Osteoblast (primary cell): ENCODE measurements around the gene GNAZ. TPM values are rescaled to one million over a fixed set of nuclear protein-coding genes. Genes with fewer than 3 reads are reported as not detected.

Experiments used
- DNase-seq: peaks from one replicate; pipeline ENCODE4 v3.0.0; 2011; ENCODE audit warnings: low spot score, mixed read lengths; ENCODE audit not compliant: insufficient read length; ENCODE audit errors: missing footprints
- H2AFZ ChIP-seq: 2 replicates; pipeline ENCODE4 v1.6.0; 2011; ENCODE audit warnings: mild to moderate bottlenecking, low read length
- H3K27ac ChIP-seq: 2 replicates; pipeline ENCODE4 v1.5.1; 2011; ENCODE audit warnings: mild to moderate bottlenecking, low read depth, low read length, moderate library complexity
- H3K27me3 ChIP-seq: 2 replicates; pipeline ENCODE4 v1.6.0; 2012; ENCODE audit warnings: mild to moderate bottlenecking, control low read depth, inconsistent platforms, low read length, moderate library complexity; ENCODE audit not compliant: insufficient read depth
- H3K36me3 ChIP-seq: 2 replicates; pipeline ENCODE4 v1.5.1; 2011; ENCODE audit warnings: mild to moderate bottlenecking, low read length, control low read depth, moderate library complexity; ENCODE audit not compliant: insufficient read depth
- H3K4me1 ChIP-seq: 2 replicates; pipeline ENCODE4 v1.5.1; 2011; ENCODE audit warnings: mild to moderate bottlenecking, low read length, control low read depth, moderate library complexity; ENCODE audit not compliant: insufficient read depth
- H3K4me2 ChIP-seq: 2 replicates; pipeline ENCODE4 v1.6.0; 2011; ENCODE audit warnings: mild to moderate bottlenecking, low read length; ENCODE audit not compliant: insufficient read depth
- H3K4me3 ChIP-seq: fragments of 200-600 bp; sonication (generic); 3 replicates; pipeline ENCODE4 v1.5.1; 2012; ENCODE audit warnings: mild to moderate bottlenecking, low read length, inconsistent platforms; ENCODE audit not compliant: insufficient read depth
- H3K79me2 ChIP-seq: 2 replicates; pipeline ENCODE4 v1.6.0; 2012; ENCODE audit warnings: mild to moderate bottlenecking, low read length, control low read depth, inconsistent platforms; ENCODE audit not compliant: insufficient read depth
- H3K9me3 ChIP-seq: 2 replicates; pipeline ENCODE4 v1.5.1; 2011; ENCODE audit warnings: low read depth, low read length, control low read depth
- H4K20me1 ChIP-seq: 2 replicates; pipeline ENCODE4 v1.6.0; 2012; ENCODE audit warnings: mild to moderate bottlenecking, low read length, control low read depth; ENCODE audit not compliant: insufficient read depth
- total RNA-seq: library from RNA; depleted of rRNA; stranded (reverse); fragments of >200 nt; gene quantifications from 2 replicates; pipeline ENCODE4 v1.2.3, GENCODE V29; 2012
- TF ChIP-seq, protein P1 (sequence below): IDR thresholded peaks from 2 replicates; pipeline ENCODE4 v1.5.1; 2011; ENCODE audit warnings: mild to moderate bottlenecking, low read depth, low read length, moderate library complexity; ENCODE audit errors: extremely low read depth

GNAZ gene
- total RNA-seq, 1 donor, result 0.72 TPM

DNA sequence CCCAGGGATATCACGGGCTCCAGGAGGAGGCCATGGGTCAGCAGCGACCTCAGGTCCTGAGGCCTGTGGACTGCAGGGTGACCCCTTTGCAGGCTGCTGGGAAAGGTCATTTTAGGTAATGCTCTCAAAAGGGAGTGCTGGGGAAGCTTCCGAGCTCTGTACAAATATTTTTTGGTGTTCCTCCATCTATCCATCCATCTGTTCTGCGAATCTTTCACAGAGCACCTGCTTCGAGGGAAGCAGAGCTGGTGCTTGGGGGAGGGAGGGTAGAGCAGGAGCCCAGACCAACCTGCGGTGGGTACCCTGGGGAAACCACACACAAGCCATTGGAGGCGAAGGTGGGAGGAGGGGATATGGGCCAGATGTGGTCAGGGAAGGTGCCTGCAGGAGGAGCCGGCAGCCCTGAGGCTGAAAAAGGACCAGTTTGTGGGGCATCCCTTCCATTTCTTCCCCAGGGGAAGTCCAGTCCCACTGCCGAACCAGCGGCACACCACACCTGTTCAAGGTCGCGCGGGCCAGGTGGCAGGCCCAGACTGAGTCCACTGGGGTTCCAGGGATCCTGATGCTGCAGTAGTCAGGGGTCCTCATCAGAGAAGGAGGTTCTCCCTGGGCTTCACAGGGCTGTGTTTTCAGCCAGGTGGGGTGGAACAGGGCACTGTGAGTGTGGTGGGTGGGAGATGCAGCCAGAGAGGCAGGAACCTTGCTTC is 13.1 kb downstream of the GNAZ start:
- no peaks in the 10 kb centered on the region for H3K9me3 ChIP-seq
- H3K4me2 ChIP-seq, result no peak overlapping the region
- no peak for DNase-seq
- no peaks in the 10 kb centered on the region for H3K4me1 ChIP-seq
- H3K4me3 ChIP-seq, result no peak overlapping the region
- H3K79me2 ChIP-seq, result no peaks in the 10 kb centered on the region
- no peaks in the 10 kb centered on the region for H3K27me3 ChIP-seq
- TF ChIP-seq, protein P1, sequence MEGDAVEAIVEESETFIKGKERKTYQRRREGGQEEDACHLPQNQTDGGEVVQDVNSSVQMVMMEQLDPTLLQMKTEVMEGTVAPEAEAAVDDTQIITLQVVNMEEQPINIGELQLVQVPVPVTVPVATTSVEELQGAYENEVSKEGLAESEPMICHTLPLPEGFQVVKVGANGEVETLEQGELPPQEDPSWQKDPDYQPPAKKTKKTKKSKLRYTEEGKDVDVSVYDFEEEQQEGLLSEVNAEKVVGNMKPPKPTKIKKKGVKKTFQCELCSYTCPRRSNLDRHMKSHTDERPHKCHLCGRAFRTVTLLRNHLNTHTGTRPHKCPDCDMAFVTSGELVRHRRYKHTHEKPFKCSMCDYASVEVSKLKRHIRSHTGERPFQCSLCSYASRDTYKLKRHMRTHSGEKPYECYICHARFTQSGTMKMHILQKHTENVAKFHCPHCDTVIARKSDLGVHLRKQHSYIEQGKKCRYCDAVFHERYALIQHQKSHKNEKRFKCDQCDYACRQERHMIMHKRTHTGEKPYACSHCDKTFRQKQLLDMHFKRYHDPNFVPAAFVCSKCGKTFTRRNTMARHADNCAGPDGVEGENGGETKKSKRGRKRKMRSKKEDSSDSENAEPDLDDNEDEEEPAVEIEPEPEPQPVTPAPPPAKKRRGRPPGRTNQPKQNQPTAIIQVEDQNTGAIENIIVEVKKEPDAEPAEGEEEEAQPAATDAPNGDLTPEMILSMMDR, result no peak
- no peak overlapping the region for H3K27ac ChIP-seq
- H3K36me3 ChIP-seq, result no peaks in the 10 kb centered on the region
- no peak overlapping the region for H2AFZ ChIP-seq
- no peaks in the 10 kb centered on the region for H4K20me1 ChIP-seq

DNA sequence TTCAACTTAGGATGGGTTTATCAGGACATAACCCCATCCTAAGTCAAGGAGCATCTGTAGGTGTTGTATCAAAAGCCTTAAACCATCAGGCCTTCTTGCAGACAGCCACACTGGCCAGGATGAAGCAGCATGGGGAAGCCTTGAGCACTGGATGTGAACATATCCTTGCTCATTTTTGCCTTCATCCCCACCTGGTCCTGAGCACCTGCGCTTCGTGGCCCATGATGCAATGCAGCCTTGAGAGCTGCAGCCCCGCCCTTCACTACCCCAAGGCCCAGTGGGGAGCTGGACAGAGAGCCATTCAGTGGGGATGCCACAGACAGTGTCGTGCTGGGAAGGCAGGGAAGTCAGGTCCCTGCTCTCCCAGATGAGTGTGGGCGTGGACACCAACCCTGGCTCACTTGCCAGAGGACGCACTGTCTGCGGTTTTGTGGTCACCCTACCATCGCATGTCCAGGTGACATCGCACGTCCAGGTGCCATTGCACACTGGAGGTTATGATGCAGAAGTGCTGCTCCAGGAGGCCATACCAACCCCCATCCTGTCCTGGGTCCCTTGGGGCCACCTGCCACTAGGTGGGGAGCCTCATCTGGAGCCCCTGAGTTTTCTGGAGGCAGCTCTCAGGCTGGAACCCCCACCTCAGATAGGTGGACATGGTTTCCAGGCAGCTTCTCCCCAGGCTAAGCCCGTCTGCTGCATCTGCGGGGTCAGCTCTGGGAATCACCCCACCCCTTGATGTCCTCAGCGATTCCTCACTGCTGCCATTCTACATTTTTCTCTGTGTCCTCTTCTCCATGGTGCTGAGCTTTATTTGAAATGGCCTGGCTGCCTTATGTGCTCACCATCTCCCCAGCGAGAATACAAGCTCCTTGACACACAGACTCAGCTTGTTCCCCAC is 14.4 kb downstream of the GNAZ start:
- TF ChIP-seq, protein P1, result no peak
- Histone ChIP-seq H3K9me3 (no peaks in the 10 kb centered on the region), H3K79me2 (no peaks in the 10 kb centered on the region), H2AFZ (no peak overlapping the region), H3K27me3 (no peaks in the 10 kb centered on the region), H3K27ac (no peak overlapping the region), H3K4me2 (no peak overlapping the region), H3K4me3 (no peak overlapping the region), H4K20me1 (no peaks in the 10 kb centered on the region), H3K36me3 (no peaks in the 10 kb centered on the region), H3K4me1 (no peaks in the 10 kb centered on the region)
- DNase-seq, result no peak

DNA sequence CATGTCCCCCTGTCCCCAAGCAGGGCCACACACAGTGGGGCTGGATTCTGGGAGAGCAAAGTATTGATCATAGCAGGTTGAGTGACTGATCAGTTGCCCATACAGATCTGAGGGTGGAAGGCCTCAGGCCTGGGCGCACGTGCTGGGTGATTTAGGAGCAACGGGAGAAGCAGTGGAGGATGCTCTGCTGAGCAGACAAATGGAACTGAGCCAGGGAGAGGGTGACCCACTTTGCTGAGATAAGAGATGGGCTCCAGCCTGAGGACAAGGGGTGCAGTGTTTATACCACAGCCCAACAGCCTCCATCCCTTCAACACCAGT is 15.0 kb downstream of the GNAZ start:
- Histone ChIP-seq H3K4me3 (no peak overlapping the region), H4K20me1 (no peaks in the 10 kb centered on the region), H3K4me2 (no peak overlapping the region), H3K27me3 (no peaks in the 10 kb centered on the region), H3K4me1 (no peaks in the 10 kb centered on the region), H3K9me3 (no peaks in the 10 kb centered on the region), H3K27ac (no peak overlapping the region), H3K79me2 (no peaks in the 10 kb centered on the region), H3K36me3 (no peaks in the 10 kb centered on the region), H2AFZ (no peak overlapping the region)
- TF ChIP-seq, protein P1, result no peak
- DNase-seq, result no peak

DNA sequence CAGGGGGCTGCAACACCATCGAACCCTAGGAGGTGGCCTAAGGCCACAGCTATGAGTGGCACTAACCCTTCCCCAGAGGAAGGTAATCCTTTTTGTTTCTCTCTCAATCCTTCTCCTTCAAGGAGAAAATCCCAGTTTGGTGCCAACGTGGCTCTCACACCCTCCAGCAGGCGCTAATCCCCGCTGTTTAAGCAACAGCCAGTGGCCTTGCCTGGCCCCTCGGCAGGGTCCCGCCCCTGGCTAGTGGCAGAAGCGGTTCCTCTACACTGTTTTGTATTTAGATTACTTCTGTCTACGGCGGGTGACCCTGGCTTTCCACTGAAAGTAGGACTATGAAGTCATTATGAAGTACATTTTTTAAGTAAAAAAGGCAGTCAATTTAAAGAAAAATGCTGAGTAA is 15.5 kb downstream of the GNAZ start:
- Histone ChIP-seq H3K4me1 (no peaks in the 10 kb centered on the region), H4K20me1 (no peaks in the 10 kb centered on the region), H3K9me3 (no peaks in the 10 kb centered on the region), H3K4me2 (no peak overlapping the region), H3K79me2 (no peaks in the 10 kb centered on the region), H3K4me3 (no peak overlapping the region), H3K36me3 (no peaks in the 10 kb centered on the region), H3K27me3 (no peaks in the 10 kb centered on the region), H3K27ac (no peak overlapping the region), H2AFZ (no peak overlapping the region)
- no peak for DNase-seq
- TF ChIP-seq, protein P1, result no peak
